Right cardiac atrium (tissue), 5 donors: ENCODE measurements around the gene EPHB1. TPM values are rescaled to one million over a fixed set of nuclear protein-coding genes. Genes with fewer than 3 reads are reported as not detected.

Experiments used
- ATAC-seq, 2 donors: fragments of 200-7000 bp; cut with Tn5 transposase; one replicate each; pipeline versions ENCODE4 v1.8.0 to v1.9.1; 2020; ENCODE audit warnings: moderate library complexity in 2 of 2, mild to moderate bottlenecking in 1 of 2
- DNase-seq, 3 donors: peaks; one replicate each; pipeline ENCODE4 v3.0.0-alpha.2; 2020
- H3K27ac ChIP-seq: one replicate; pipeline ENCODE4 v1.5.1; 2013; ENCODE audit warnings: mild to moderate bottlenecking, low read length, control low read depth, moderate library complexity
- H3K27me3 ChIP-seq: one replicate; pipeline ENCODE4 v1.6.1; 2013; ENCODE audit not compliant: control insufficient read depth, insufficient read depth
- H3K4me1 ChIP-seq: one replicate; pipeline ENCODE4 v1.6.1; 2013; ENCODE audit warnings: low read length; ENCODE audit not compliant: control insufficient read depth, insufficient read depth
- H3K4me3 ChIP-seq: one replicate; pipeline ENCODE4 v1.5.1; 2013; ENCODE audit warnings: low read length, control low read depth
- H3K9me3 ChIP-seq: one replicate; pipeline ENCODE4 v1.6.1; 2013; ENCODE audit warnings: low read length; ENCODE audit not compliant: control insufficient read depth
- WGBS: extraction: QIAGEN DNeasy Blood & Tissue Kit; methylation state at CpG from one replicate; pipeline ENCODE4 v1.1.7; 2013; 5-methylcytosine and 5-hydroxymethylcytosine counted together
- intact Hi-C, 4 donors: fragments of 100-400 bp; cut with DNase I; formaldehyde crosslinking; loops; one replicate each; pipeline versions ENCODE4 v1.11.0 to v1.14.0; 2022 to 2023
- polyA plus RNA-seq: library from polyadenylated mRNA; stranded (reverse); fragments of 200-250 nt; gene quantifications from one replicate; pipeline ENCODE4 v1.2.3, GENCODE V29; 2013
- total RNA-seq, 4 donors: library from RNA; stranded (reverse); fragmentation: NEBNext Ultra II Directional; extraction: Animal tissue kit (Norgen Biotek cat#: 25700); gene quantifications; one replicate each; pipeline ENCODE4 v1.2.1, GENCODE V29; 2021
- donor health status: healthy with polysubstance abuse.
- donor health status: DM: no; HTN: yes; CAD: no.
- donor health status: DM: no; HTN: no; CAD: no.
- donor health status: DM: no; HTN: yes; CAD: no; lungs with severe emphysema.
- donor health status: DM: yes; HTN: yes; CAD: no.

The EPHB1 gene
- total and polyA plus RNA-seq, 5 donors, result 0.23 to 1.6 (median 1.1) TPM

- Histone ChIP-seq H3K4me3 (no peak overlapping the region), H3K27me3 (no peaks in the 10 kb centered on the region), H3K27ac (no peak overlapping the region), H3K9me3 (no peaks in the 10 kb centered on the region), H3K4me1 (no peaks in the 10 kb centered on the region)
- 53% methylated on average over 7 of the region's 7 CpGs for WGBS
- ATAC-seq, result no peak
- intact Hi-C loops, result no loop called here
- no peak for DNase-seq
These were observed 212.5 kb downstream of the EPHB1 start for GRCh38 chr3:135007607-135008006.

GRCh38 chr3:135008326-135008725 lies 213.3 kb downstream of the EPHB1 start:
- intact Hi-C loops, result no loop called here
- H3K4me1 ChIP-seq, result no peaks in the 10 kb centered on the region
- no peaks in the 10 kb centered on the region for H3K9me3 ChIP-seq
- no peak overlapping the region for H3K4me3 ChIP-seq
- DNase-seq (no peak), ATAC-seq (no peak)
- 75% methylated on average over 2 of the region's 2 CpGs for WGBS
- no peak overlapping the region for H3K27ac ChIP-seq
- no peaks in the 10 kb centered on the region for H3K27me3 ChIP-seq

GRCh38 chr3:135009014-135009413 lies 214.0 kb downstream of the EPHB1 start:
- no peak for ATAC-seq
- H3K4me3 ChIP-seq, result no peak overlapping the region
- H3K27me3 ChIP-seq, result no peaks in the 10 kb centered on the region
- DNase-seq, result no peak
- intact Hi-C loops, result no loop called here
- 84% methylated on average over 2 of the region's 2 CpGs for WGBS
- H3K4me1 ChIP-seq, result no peaks in the 10 kb centered on the region
- H3K27ac ChIP-seq, result no peak overlapping the region
- no peaks in the 10 kb centered on the region for H3K9me3 ChIP-seq

GRCh38 chr3:135012101-135012500 lies 217.0 kb downstream of the EPHB1 start:
- H3K9me3 ChIP-seq, result no peaks in the 10 kb centered on the region
- WGBS, result 94% methylated on average over 3 of the region's 3 CpGs
- ATAC-seq (no peak), DNase-seq (no peak)
- intact Hi-C loops, result no loop called here
- no peak overlapping the region for H3K4me3 ChIP-seq
- no peak overlapping the region for H3K27ac ChIP-seq
- H3K27me3 ChIP-seq, result no peaks in the 10 kb centered on the region
- H3K4me1 ChIP-seq, result no peaks in the 10 kb centered on the region

- intact Hi-C loops, result no loop called here
- H3K4me3 ChIP-seq, result no peak overlapping the region
- H3K4me1 ChIP-seq, result no peaks in the 10 kb centered on the region
- ATAC-seq, result no peak
- WGBS, result 76% methylated on average over 8 of the region's 8 CpGs
- DNase-seq, result no peak
- no peak overlapping the region for H3K27ac ChIP-seq
- no peaks in the 10 kb centered on the region for H3K9me3 ChIP-seq
- H3K27me3 ChIP-seq, result no peaks in the 10 kb centered on the region
These were observed 218.1 kb downstream of the EPHB1 start for GRCh38 chr3:135013206-135013605.

- Histone ChIP-seq H3K4me1 (no peaks in the 10 kb centered on the region), H3K9me3 (no peaks in the 10 kb centered on the region), H3K4me3 (no peak overlapping the region), H3K27me3 (no peaks in the 10 kb centered on the region), H3K27ac (no peak overlapping the region)
- ATAC-seq (no peak), DNase-seq (no peak)
- 63% methylated on average over 1 of the region's 1 CpG for WGBS
- intact Hi-C loops, result no loop called here
These were observed 219.5 kb downstream of the EPHB1 start for GRCh38 chr3:135014566-135014965.

GRCh38 chr3:135017003-135017893 lies 222.2 kb downstream of the EPHB1 start:
- no peak overlapping the region for H3K27ac ChIP-seq
- DNase-seq, result no peak
- H3K4me1 ChIP-seq, result no peaks in the 10 kb centered on the region
- H3K27me3 ChIP-seq, result no peaks in the 10 kb centered on the region
- 74% methylated on average over 9 of the region's 9 CpGs for WGBS
- no peaks in the 10 kb centered on the region for H3K9me3 ChIP-seq
- no peak for ATAC-seq
- H3K4me3 ChIP-seq, result no peak overlapping the region
- intact Hi-C loops, result no loop called here

GRCh38 chr3:135018149-135018923 lies 223.3 kb downstream of the EPHB1 start:
- H3K4me3 ChIP-seq, result no peak overlapping the region
- DNase-seq, result no peak
- H3K27me3 ChIP-seq, result no peaks in the 10 kb centered on the region
- intact Hi-C loops, result no loop called here
- no peak overlapping the region for H3K27ac ChIP-seq
- ATAC-seq, result no peak
- 78% methylated on average over 7 of the region's 7 CpGs for WGBS
- H3K4me1 ChIP-seq, result no peaks in the 10 kb centered on the region
- H3K9me3 ChIP-seq, result no peaks in the 10 kb centered on the region

GRCh38 chr3:135020181-135020580 lies 225.1 kb downstream of the EPHB1 start:
- Histone ChIP-seq H3K4me3 (no peak overlapping the region), H3K27me3 (no peaks in the 10 kb centered on the region), H3K4me1 (no peaks in the 10 kb centered on the region), H3K27ac (no peak overlapping the region), H3K9me3 (no peaks in the 10 kb centered on the region)
- ATAC-seq (no peak), DNase-seq (no peak)
- 87% methylated on average over 3 of the region's 3 CpGs for WGBS
- intact Hi-C loops, result no loop called here

GRCh38 chr3:135023996-135024658 lies 229.1 kb downstream of the EPHB1 start:
- no peaks in the 10 kb centered on the region for H3K9me3 ChIP-seq
- H3K4me3 ChIP-seq, result no peak overlapping the region
- H3K27me3 ChIP-seq, result no peaks in the 10 kb centered on the region
- no peak for DNase-seq
- ATAC-seq, result no peak
- WGBS, result 45% methylated on average over 9 of the region's 9 CpGs
- intact Hi-C loops, result no loop called here
- no peaks in the 10 kb centered on the region for H3K4me1 ChIP-seq
- no peak overlapping the region for H3K27ac ChIP-seq
